Natural killer cell (primary cell): ENCODE measurements around the gene ABR. TPM values are rescaled to one million over a fixed set of nuclear protein-coding genes. Genes with fewer than 3 reads are reported as not detected.
A peak's percentile ranks its signal among the peaks of the same experiment; 100 is the strongest.

Source experiments
- ATAC-seq, 3 donors: fragments of 150-1000 bp in 2 of 3; fragments of 200-7000 bp in 1 of 3; cut with Tn5 transposase; 1 replicate in 1 of 3; 2 replicates in 2 of 3; pipeline ENCODE4 v1.10.0; 2021; ENCODE audit warnings: mild to moderate bottlenecking in 2 of 3, moderate library complexity in 2 of 3
- DNase-seq, 2 donors: peaks; one replicate each; pipeline versions ENCODE4 v3.0.0 to v3.0.0-alpha.2; 2013 to 2021; ENCODE audit warnings: mixed read lengths in 1 of 2
- H3K27ac ChIP-seq: one replicate; pipeline ENCODE4 v1.5.1; 2013; ENCODE audit warnings: mild to moderate bottlenecking, low read length
- H3K27me3 ChIP-seq: one replicate; pipeline ENCODE4 v1.6.1; 2013; ENCODE audit warnings: low read length; ENCODE audit not compliant: control insufficient read depth, insufficient read depth
- H3K36me3 ChIP-seq: one replicate; pipeline ENCODE4 v1.6.1; 2013; ENCODE audit warnings: low read length; ENCODE audit not compliant: control insufficient read depth, insufficient read depth
- H3K4me1 ChIP-seq: one replicate; pipeline ENCODE4 v1.6.1; 2013; ENCODE audit warnings: low read length; ENCODE audit not compliant: control insufficient read depth, insufficient read depth
- H3K4me3 ChIP-seq: one replicate; pipeline ENCODE4 v1.5.1; 2013; ENCODE audit warnings: low read length
- H3K9me3 ChIP-seq: one replicate; pipeline ENCODE4 v1.6.1; 2013; ENCODE audit warnings: low read length; ENCODE audit not compliant: control insufficient read depth, insufficient read depth
- H3K27ac Mint-ChIP-seq, 2 donors: one replicate each; pipeline ENCODE4 v1.8.0; 2022; ENCODE audit warnings: mild to moderate bottlenecking in 2 of 2, mixed read lengths in 2 of 2, moderate library complexity in 1 of 2
- H3K27me3 Mint-ChIP-seq, 2 donors: one replicate each; pipeline ENCODE4 v1.8.0; 2022; ENCODE audit warnings: low read depth in 2 of 2, mixed read lengths in 2 of 2
- H3K36me3 Mint-ChIP-seq: one replicate; pipeline ENCODE4 v1.8.0; 2022; ENCODE audit warnings: mixed read lengths
- H3K4me1 Mint-ChIP-seq, 2 donors: one replicate each; pipeline ENCODE4 v1.8.0; 2022; ENCODE audit warnings: mixed read lengths in 2 of 2
- H3K4me3 Mint-ChIP-seq: one replicate; pipeline ENCODE4 v1.8.0; 2022; ENCODE audit warnings: mild to moderate bottlenecking, moderate library complexity, mixed read lengths
- H3K9me3 Mint-ChIP-seq, 2 donors: one replicate each; pipeline ENCODE4 v1.8.0; 2022; ENCODE audit warnings: mixed read lengths in 2 of 2
- CTCF ChIP-seq: fragments of 200-600 bp; IDR thresholded peaks from one replicate; pipeline ENCODE4 v1.8.0; 2022; ENCODE audit warnings: antibody characterized with exemption
- WGBS: methylation state at CpG from one replicate; pipeline ENCODE4 v1.1.7; 2013; ENCODE audit warnings: missing lambda C conversion rate; ENCODE audit not compliant: insufficient coverage; 5-methylcytosine and 5-hydroxymethylcytosine counted together
- intact Hi-C: fragments of 100-400 bp; cut with micrococcal nuclease; formaldehyde crosslinking; loops from one replicate; pipeline ENCODE4 v1.14.2; 2022
- total RNA-seq, 4 donors: library from RNA; stranded (reverse); fragments of 120-200 nt in 1 of 4; gene quantifications; one replicate each; pipeline versions ENCODE4 v1.2.3 to v1.2.4, GENCODE V29; 2013 to 2022

The ABR gene
- total RNA-seq, 3 donors from 2014 or later (not counting 1 experiment from before 2014, with no cell fraction given) = 155 to 215 (median 163) TPM

- ATAC-seq (no peak), DNase-seq (peak in 1 of 2 donors; percentile 30)
- peaks cover 88% of the 10 kb centered on the region for H3K4me1 ChIP-seq
- WGBS = 6% methylated on average over 3 of the region's 3 CpGs
- TF ChIP-seq CTCF = no peak
- no peaks in the 10 kb centered on the region for H3K9me3 ChIP-seq
- Mint-ChIP-seq H3K4me3 (peak overlapping the region; percentile 80), H3K4me1 (peaks cover 59 to 71% of the 10 kb centered on the region in 2 donors), H3K36me3 (no peaks in the 10 kb centered on the region), H3K9me3 (no peaks in the 10 kb centered on the region), H3K27me3 (no peaks in the 10 kb centered on the region), H3K27ac (peak overlapping the region; percentile 82 to 90)
- H3K27me3 ChIP-seq = no peaks in the 10 kb centered on the region
- H3K36me3 ChIP-seq = no peaks in the 10 kb centered on the region
- peak overlapping the region; percentile 1 for H3K4me3 ChIP-seq
- H3K27ac ChIP-seq = peak overlapping the region; percentile 56
- intact Hi-C loops = no loop called here
Observed at GRCh38 chr17:1197379-1197778, 17.6 kb upstream of the ABR start.

- Histone ChIP-seq H3K9me3 (no peaks in the 10 kb centered on the region), H3K4me1 (peaks cover 83% of the 10 kb centered on the region), H3K36me3 (no peaks in the 10 kb centered on the region), H3K27ac (peak overlapping the region; percentile 56), H3K27me3 (no peaks in the 10 kb centered on the region), H3K4me3 (no peak overlapping the region)
- ATAC-seq = no peak
- DNase-seq = no peak
- Mint-ChIP-seq H3K27me3 (no peaks in the 10 kb centered on the region), H3K4me1 (peaks cover 55 to 71% of the 10 kb centered on the region in 2 donors), H3K4me3 (peak overlapping the region; percentile 80), H3K36me3 (no peaks in the 10 kb centered on the region), H3K27ac (peak overlapping the region; percentile 82 to 90), H3K9me3 (no peaks in the 10 kb centered on the region)
- 81% methylated on average over 14 of the region's 14 CpGs for WGBS
- TF ChIP-seq CTCF = no peak
- intact Hi-C loops = no loop called here
Observed at GRCh38 chr17:1196946-1197345, 17.2 kb upstream of the ABR start.

- H3K4me3 ChIP-seq = no peak overlapping the region
- H3K9me3 ChIP-seq = no peaks in the 10 kb centered on the region
- no peak for DNase-seq
- peak; percentile 47 to 63 (median 62) for ATAC-seq
- Mint-ChIP-seq H3K4me3 (peak overlapping the region; percentile 69), H3K9me3 (no peaks in the 10 kb centered on the region), H3K4me1 (peaks cover 24 to 43% of the 10 kb centered on the region in 2 donors), H3K27ac (peak overlapping the region; percentile 69 to 92), H3K27me3 (no peaks in the 10 kb centered on the region), H3K36me3 (no peaks in the 10 kb centered on the region)
- 67% methylated on average over 29 of the region's 31 CpGs for WGBS
- H3K4me1 ChIP-seq = peaks cover 57% of the 10 kb centered on the region
- no peaks in the 10 kb centered on the region for H3K27me3 ChIP-seq
- H3K27ac ChIP-seq = peak overlapping the region; percentile 40
- H3K36me3 ChIP-seq = no peaks in the 10 kb centered on the region
- TF ChIP-seq CTCF = no peak
- intact Hi-C loops = no loop called here
Observed at GRCh38 chr17:1192911-1193699, 13.3 kb upstream of the ABR start.
